HG02798 (cell line): ENCODE measurements around the gene PEX10.

Experiments used
- ATAC-seq: cut with Tn5 transposase; IDR thresholded peaks from one replicate; pipeline ENCODE4 v1.9.1; 2021; ENCODE audit warnings: mild to moderate bottlenecking; ENCODE audit not compliant: unreplicated experiment, poor library complexity

The PEX10 gene

GRCh38 chr1:2427051-2427450 is 14.7 kb upstream of the PEX10 start:
- ATAC-seq, result no peak

- ATAC-seq, result no peak
Measured at GRCh38 chr1:2426540-2426939, 14.2 kb upstream of the PEX10 start.

- ATAC-seq, result no peak
Measured at GRCh38 chr1:2425892-2426291, 13.5 kb upstream of the PEX10 start.

GRCh38 chr1:2422523-2422922 is 10.2 kb upstream of the PEX10 start:
- no peak for ATAC-seq

- ATAC-seq, result no peak
Measured at GRCh38 chr1:2419416-2419815, 7.1 kb upstream of the PEX10 start.

GRCh38 chr1:2418791-2419320 is 6.5 kb upstream of the PEX10 start:
- no peak for ATAC-seq

- ATAC-seq, result no peak
Measured at GRCh38 chr1:2417833-2418225, 5.5 kb upstream of the PEX10 start.

GRCh38 chr1:2417083-2417832 is 4.9 kb upstream of the PEX10 start:
- no peak for ATAC-seq

GRCh38 chr1:2416403-2416802 is 4.0 kb upstream of the PEX10 start:
- ATAC-seq, result no peak

GRCh38 chr1:2415801-2416208 is 3.4 kb upstream of the PEX10 start:
- no peak for ATAC-seq

- ATAC-seq, result no peak
Measured at GRCh38 chr1:2415337-2415736, 3.0 kb upstream of the PEX10 start.

GRCh38 chr1:2414297-2414958 is 2.1 kb upstream of the PEX10 start:
- no peak for ATAC-seq

GRCh38 chr1:2413495-2414296 is 1.3 kb upstream of the PEX10 start:
- no peak for ATAC-seq

- peak; percentile 15 for ATAC-seq
Measured at GRCh38 chr1:2412773-2413494, 570 bp upstream of the PEX10 start.

GRCh38 chr1:2411801-2412394 is 466 bp downstream of the PEX10 start:
- peak; percentile 38 for ATAC-seq

GRCh38 chr1:2409745-2410144 is 2.6 kb downstream of the PEX10 start:
- no peak for ATAC-seq

- ATAC-seq, result no peak
Measured at GRCh38 chr1:2408859-2409276, 3.5 kb downstream of the PEX10 start.

- no peak for ATAC-seq
Measured at GRCh38 chr1:2408456-2408855, 3.9 kb downstream of the PEX10 start.

GRCh38 chr1:2407991-2408275 is 4.4 kb downstream of the PEX10 start:
- ATAC-seq, result no peak
